Uterus (tissue), 4 donors: ENCODE measurements around the gene HOMER1. TPM values are rescaled to one million over a fixed set of nuclear protein-coding genes. Genes with fewer than 3 reads are reported as not detected.

Experiments
- DNase-seq, 2 donors: peaks; one replicate each; pipeline ENCODE4 v3.0.0-alpha.2; 2019 to 2020
- H3K27ac ChIP-seq, 2 donors: fragments of 200-600 bp; sonication (generic); 1 replicate in 1 of 2; 2 replicates in 1 of 2; pipeline ENCODE4 v1.5.1; 2016 to 2018
- H3K27me3 ChIP-seq, 2 donors: fragments of 200-600 bp; sonication (generic); one replicate each; pipeline ENCODE4 v1.5.1; 2018 to 2019; ENCODE audit warnings: control low read depth in 1 of 2
- H3K36me3 ChIP-seq, 2 donors: fragments of 200-600 bp; sonication (generic); one replicate each; pipeline ENCODE4 v1.5.1; 2019; ENCODE audit warnings: control low read depth in 1 of 2
- H3K4me1 ChIP-seq, 2 donors: fragments of 200-600 bp; sonication (generic); one replicate each; pipeline ENCODE4 v1.5.1; 2018 to 2019; ENCODE audit warnings: control low read depth in 1 of 2
- H3K4me3 ChIP-seq, 2 donors: fragments of 200-600 bp; sonication (generic); 1 replicate in 1 of 2; 2 replicates in 1 of 2; pipeline ENCODE4 v1.5.1; 2018 to 2019; ENCODE audit warnings: mild to moderate bottlenecking in 1 of 2
- H3K9me3 ChIP-seq, 2 donors: fragments of 200-600 bp; sonication (generic); one replicate each; pipeline ENCODE4 v1.5.1; 2019; ENCODE audit warnings: control low read depth in 1 of 2
- CTCF ChIP-seq, 4 experiments: fragments of 200-600 bp in 2 of 4; fragments of 450-650 bp in 2 of 4; sonication (generic) in 2 of 4; IDR thresholded peaks; one replicate each; pipeline ENCODE4 v1.5.1; 2016 to 2019; ENCODE audit warnings: antibody characterized with exemption in 4 of 4, mild to moderate bottlenecking in 2 of 4, moderate library complexity in 1 of 4
- POLR2A ChIP-seq, 2 donors: fragments of 450-650 bp; IDR thresholded peaks; one replicate each; pipeline ENCODE4 v1.6.1; 2016; ENCODE audit warnings: antibody characterized with exemption in 2 of 2, mild to moderate bottlenecking in 1 of 2, moderate library complexity in 1 of 2
- intact Hi-C: fragments of 100-400 bp; cut with DNase I; formaldehyde crosslinking; loops from one replicate; pipeline ENCODE4 v1.15.1; 2023; ENCODE audit warnings: low total_unique reads
- total RNA-seq, 4 donors: library from RNA; depleted of rRNA in 3 of 4; stranded (reverse); fragments of >200 nt in 3 of 4; gene quantifications; one replicate each; pipeline versions ENCODE4 v1.1.0 to v1.2.4, GENCODE V29; 2014 to 2023
- donor health status: DM: yes; HTN: yes; CAD: no.

Gene HOMER1
- total RNA-seq, 4 donors from 2014 or later = 2.8 to 34.1 (median 20.8) TPM

GRCh38 chr5:79484731-79485130, 29.2 kb downstream of the HOMER1 start:
- Histone ChIP-seq H3K4me1 (no peaks in the 10 kb centered on the region), H3K27ac (no peak overlapping the region), H3K27me3 (no peaks in the 10 kb centered on the region), H3K4me3 (no peak overlapping the region), H3K9me3 (no peaks in the 10 kb centered on the region), H3K36me3 (no peaks in the 10 kb centered on the region)
- no peak for DNase-seq
- TF ChIP-seq CTCF (IDR thresholded peaks at IDR 0.05) (no peak), POLR2A (IDR thresholded peaks at IDR 0.05) (no peak)
- intact Hi-C loops = no loop called here

- Histone ChIP-seq H3K4me3 (no peak overlapping the region), H3K27me3 (no peaks in the 10 kb centered on the region), H3K9me3 (no peaks in the 10 kb centered on the region), H3K36me3 (no peaks in the 10 kb centered on the region), H3K27ac (no peak overlapping the region), H3K4me1 (no peaks in the 10 kb centered on the region)
- no peak for DNase-seq
- TF ChIP-seq CTCF (IDR thresholded peaks at IDR 0.05) = no peak
- no peak for TF ChIP-seq POLR2A (IDR thresholded peaks at IDR 0.05)
- intact Hi-C loops = no loop called here
Observed at GRCh38 chr5:79481574-79481973, 32.4 kb downstream of the HOMER1 start.

- TF ChIP-seq POLR2A (IDR thresholded peaks at IDR 0.05) (no peak), CTCF (IDR thresholded peaks at IDR 0.05) (no peak)
Observed at GRCh38 chr5:79480991-79481390, 32.9 kb downstream of the HOMER1 start.

GRCh38 chr5:79475152-79475466, 38.8 kb downstream of the HOMER1 start:
- Histone ChIP-seq H3K4me3 (no peak overlapping the region), H3K27me3 (no peaks in the 10 kb centered on the region), H3K4me1 (no peaks in the 10 kb centered on the region), H3K27ac (no peak overlapping the region), H3K9me3 (no peaks in the 10 kb centered on the region), H3K36me3 (no peaks in the 10 kb centered on the region)
- TF ChIP-seq CTCF (IDR thresholded peaks at IDR 0.05) (no peak), POLR2A (IDR thresholded peaks at IDR 0.05) (no peak)
- DNase-seq = no peak
- intact Hi-C loops = no loop called here

More at GRCh38 chr5:79480991-79481390, 32.9 kb downstream of the HOMER1 start:
- H3K27ac ChIP-seq = no peak overlapping the region
- no peaks in the 10 kb centered on the region for H3K9me3 ChIP-seq
- no peaks in the 10 kb centered on the region for H3K4me1 ChIP-seq
- H3K27me3 ChIP-seq = no peaks in the 10 kb centered on the region
- no peak for DNase-seq
- H3K36me3 ChIP-seq = no peaks in the 10 kb centered on the region
- no peak overlapping the region for H3K4me3 ChIP-seq
- intact Hi-C loops = no loop called here

GRCh38 chr5:79474367-79475151, 39.4 kb downstream of the HOMER1 start:
- Histone ChIP-seq H3K4me1 (no peaks in the 10 kb centered on the region), H3K9me3 (no peaks in the 10 kb centered on the region), H3K27me3 (no peaks in the 10 kb centered on the region), H3K27ac (no peak overlapping the region), H3K36me3 (no peaks in the 10 kb centered on the region), H3K4me3 (no peak overlapping the region)
- no peak for DNase-seq
- intact Hi-C loops = no loop called here
- TF ChIP-seq CTCF (IDR thresholded peaks at IDR 0.05) (no peak), POLR2A (IDR thresholded peaks at IDR 0.05) (no peak)
